Measurements from ENCODE around the gene FAM111B.
"Not testable (repeated sequence)": the region's sequence is repeated elsewhere in the genome, so short reads cannot be mapped to it uniquely, and the experiment has no call there.

Gene FAM111B

GRCh38 chr11:59069087-59069486 is 38.0 kb upstream of the FAM111B start:
- no peak overlapping the region for H3K4me3 Mint-ChIP-seq
- TF ChIP-seq CTCF (IDR thresholded peaks at IDR 0.05): no peak
- DNase-seq: no peak
- H3K27me3 Mint-ChIP-seq (ENCODE audit: low read depth, poor library complexity): peaks cover 15% of the 10 kb centered on the region
- H3K4me1 Mint-ChIP-seq: no peaks in the 10 kb centered on the region
- H3K36me3 Mint-ChIP-seq (ENCODE audit: low read depth): no peaks in the 10 kb centered on the region
- no peak overlapping the region for H3K27ac Mint-ChIP-seq
- H3K9me3 Mint-ChIP-seq: peaks cover 3% of the 10 kb centered on the region

DNA sequence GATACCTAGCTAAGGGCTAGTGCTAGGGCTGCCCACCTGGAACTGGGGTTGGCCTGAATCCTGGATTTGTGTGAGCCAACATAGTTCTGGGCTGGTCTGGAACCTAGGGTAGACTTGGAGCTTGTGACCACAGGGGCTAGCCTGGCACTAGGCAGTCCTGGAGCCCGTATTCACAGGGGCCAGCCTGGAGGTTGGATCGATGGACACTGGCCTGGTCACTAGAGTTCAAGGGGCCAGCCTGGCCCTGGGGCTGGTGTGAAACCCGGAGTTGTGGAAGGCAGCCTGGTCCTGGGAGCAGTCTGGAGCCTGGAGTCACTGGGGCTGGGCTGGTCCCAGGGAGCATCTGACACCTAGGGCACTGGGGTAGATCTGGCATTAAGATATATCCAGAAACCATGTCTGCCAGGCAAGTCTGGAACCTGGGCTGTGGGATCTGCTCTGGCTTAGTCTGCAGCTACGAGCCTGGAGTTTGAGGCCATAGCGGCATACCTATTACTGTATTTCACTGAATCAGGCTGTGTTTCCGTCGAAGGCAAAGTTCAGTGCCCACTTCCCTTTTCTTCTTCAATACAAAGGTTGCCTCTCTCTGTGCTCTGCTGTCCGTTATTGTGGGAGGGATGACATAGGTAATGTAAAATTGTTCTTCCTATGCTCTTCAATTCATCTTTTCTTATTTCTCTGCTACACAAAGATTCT is 30.0 kb upstream of the FAM111B start:
- H3K36me3 Mint-ChIP-seq (ENCODE audit: low read depth): no peaks in the 10 kb centered on the region
- no peak for TF ChIP-seq CTCF (IDR thresholded peaks at IDR 0.05)
- H3K27ac Mint-ChIP-seq: no peak overlapping the region
- H3K9me3 Mint-ChIP-seq: peaks cover 14% of the 10 kb centered on the region
- no peaks in the 10 kb centered on the region for H3K27me3 Mint-ChIP-seq (ENCODE audit: low read depth, poor library complexity)
- peaks cover 6% of the 10 kb centered on the region for H3K4me1 Mint-ChIP-seq
- no peak for DNase-seq
- no peak overlapping the region for H3K4me3 Mint-ChIP-seq

DNA sequence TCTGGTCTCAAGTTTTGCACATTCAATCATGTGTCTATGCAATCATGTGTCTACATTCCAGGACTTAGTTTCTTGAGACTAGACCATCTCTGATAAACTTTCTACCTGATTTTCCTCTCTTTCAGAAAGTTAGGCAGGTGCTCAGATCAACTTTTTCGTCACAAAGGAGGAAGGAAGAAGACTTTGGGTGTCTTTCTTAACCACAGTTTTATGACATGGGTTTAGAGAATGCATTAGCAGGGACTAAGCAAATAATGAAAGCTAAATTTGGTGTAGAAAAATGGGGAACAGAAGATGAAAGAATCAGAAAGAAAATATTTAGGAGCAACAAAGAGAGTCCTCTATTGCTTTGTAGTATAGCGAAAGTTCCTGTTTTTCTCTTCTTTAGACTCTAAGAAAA is 28.6 kb upstream of the FAM111B start:
- Mint-ChIP-seq H3K36me3 (ENCODE audit: low read depth) (no peaks in the 10 kb centered on the region), H3K4me1 (peaks cover 6% of the 10 kb centered on the region), H3K27ac (no peak overlapping the region), H3K4me3 (no peak overlapping the region), H3K27me3 (ENCODE audit: low read depth, poor library complexity) (no peaks in the 10 kb centered on the region), H3K9me3 (peaks cover 13% of the 10 kb centered on the region)
- DNase-seq: no peak
- TF ChIP-seq CTCF (IDR thresholded peaks at IDR 0.05): no peak

GRCh38 chr11:59079086-59079485 is 28.0 kb upstream of the FAM111B start:
- Mint-ChIP-seq H3K9me3 (peaks cover 11% of the 10 kb centered on the region), H3K36me3 (ENCODE audit: low read depth) (no peaks in the 10 kb centered on the region), H3K4me3 (no peak overlapping the region), H3K4me1 (peaks cover 6% of the 10 kb centered on the region), H3K27ac (no peak overlapping the region), H3K27me3 (ENCODE audit: low read depth, poor library complexity) (no peaks in the 10 kb centered on the region)
- TF ChIP-seq CTCF (IDR thresholded peaks at IDR 0.05): no peak
- DNase-seq: no peak

DNA sequence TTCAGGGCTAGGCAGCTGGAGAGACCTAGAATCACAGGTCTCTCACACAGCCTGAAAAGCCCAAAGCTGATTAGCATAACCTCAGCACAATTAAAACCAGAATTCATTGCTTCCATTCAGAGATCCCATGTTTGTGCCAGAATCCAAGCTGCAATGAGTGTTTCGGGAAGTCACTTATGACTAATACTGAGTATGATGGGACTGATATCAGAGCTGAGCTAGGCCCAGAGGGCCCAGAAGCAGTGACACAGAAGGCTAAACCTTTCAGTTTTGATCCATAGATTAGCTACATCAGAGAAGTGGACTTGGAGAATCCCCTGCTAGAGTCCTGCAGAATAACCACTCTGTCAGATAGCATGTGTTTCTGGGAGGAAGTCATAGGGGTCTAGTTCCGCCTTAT is 26.6 kb upstream of the FAM111B start:
- not testable (repeated sequence) for H3K36me3 Mint-ChIP-seq (ENCODE audit: low read depth); H3K4me3 Mint-ChIP-seq; H3K9me3 Mint-ChIP-seq; H3K27ac Mint-ChIP-seq; H3K4me1 Mint-ChIP-seq; H3K27me3 Mint-ChIP-seq (ENCODE audit: low read depth, poor library complexity); DNase-seq

GRCh38 chr11:59081430-59082020 is 25.5 kb upstream of the FAM111B start:
- not testable (repeated sequence) for DNase-seq; H3K4me3 Mint-ChIP-seq; H3K9me3 Mint-ChIP-seq; H3K27me3 Mint-ChIP-seq (ENCODE audit: low read depth, poor library complexity); H3K36me3 Mint-ChIP-seq (ENCODE audit: low read depth); H3K4me1 Mint-ChIP-seq; H3K27ac Mint-ChIP-seq

DNA sequence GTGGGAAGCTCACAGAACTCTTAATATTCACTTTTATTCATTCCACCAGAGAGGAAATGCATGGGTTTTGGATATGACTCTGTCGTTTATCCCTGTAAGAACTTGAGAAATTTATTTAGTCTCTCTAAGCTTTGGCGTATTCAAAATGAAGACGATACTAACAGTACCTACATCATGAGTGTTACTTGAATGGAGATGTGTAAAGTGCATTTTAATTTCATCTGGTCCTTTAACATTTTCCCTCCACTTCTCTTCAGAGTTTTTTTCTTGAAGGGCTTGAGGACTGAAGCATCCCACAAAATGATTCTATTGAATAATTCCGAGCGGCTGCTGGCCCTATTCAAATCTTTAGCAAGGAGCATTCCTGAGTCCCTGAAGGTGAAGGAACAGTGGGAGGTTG is 21.0 kb upstream of the FAM111B start, which contains the start of gene GLYATL1B:
GLYATL1B (plus strand) TSS at position 301 of the 400 bp plus-strand sequence; CDS start at position 301, 0 bp downstream.
- not testable (repeated sequence) for H3K9me3 Mint-ChIP-seq; DNase-seq; H3K27me3 Mint-ChIP-seq (ENCODE audit: low read depth, poor library complexity); H3K27ac Mint-ChIP-seq; H3K4me1 Mint-ChIP-seq; H3K4me3 Mint-ChIP-seq; H3K36me3 Mint-ChIP-seq (ENCODE audit: low read depth)

All from nephron progenitor cell (in vitro differentiated cells).